Testis (tissue), 2 donors: ENCODE measurements around the gene HP1BP3.

Experiments used
- CTCF ChIP-seq, 3 experiments: fragments of 450-650 bp in 2 of 3; fragments of 200-600 bp in 1 of 3; sonication (generic) in 1 of 3; IDR thresholded peaks; one replicate each; pipeline ENCODE4 v1.5.1; 2016 to 2019; ENCODE audit warnings: antibody characterized with exemption in 3 of 3, mild to moderate bottlenecking in 2 of 3, moderate library complexity in 1 of 3
- POLR2A ChIP-seq: fragments of 450-650 bp; IDR thresholded peaks from one replicate; pipeline ENCODE4 v1.6.1; 2017; ENCODE audit warnings: antibody characterized with exemption, mild to moderate bottlenecking, moderate library complexity

- no peak for TF ChIP-seq CTCF (IDR thresholded peaks at IDR 0.05)
- no peak for TF ChIP-seq POLR2A
Measured at GRCh38 chr1:20693623-20694022, 93.5 kb downstream of the HP1BP3 start.
